Keratinocyte (primary cell): ENCODE results near the gene RHOF. TPM values are rescaled to one million over a fixed set of nuclear protein-coding genes. Genes with fewer than 3 reads are reported as not detected.

Source experiments
- DNase-seq: peaks from one replicate; pipeline ENCODE4 v3.0.0-alpha.2; 2011; ENCODE audit warnings: low read depth, missing footprints, low spot score
- FAIRE-seq: peaks from 2 replicates; lab custom pipeline; 2011; peaks lifted over from hg19 to GRCh38; lab: Jason Lieb, UNC
- H2AFZ ChIP-seq: 2 replicates; pipeline ENCODE4 v1.6.0; 2012; ENCODE audit warnings: low read length, control low read depth, inconsistent platforms; ENCODE audit not compliant: control insufficient read depth
- H3K27ac ChIP-seq: 2 replicates; pipeline ENCODE4 v1.5.1; 2011; ENCODE audit warnings: low read length; ENCODE audit not compliant: control insufficient read depth, insufficient read depth
- H3K27me3 ChIP-seq: 3 replicates; pipeline ENCODE4 v1.6.0; 2011; ENCODE audit warnings: low read length; ENCODE audit not compliant: control insufficient read depth, insufficient read depth; ENCODE audit errors: extremely low read depth
- H3K36me3 ChIP-seq, 2 experiments: 2 replicates in 1 of 2; 3 replicates in 1 of 2; pipeline ENCODE4 v1.5.1; 2011; ENCODE audit warnings: low read length in 2 of 2, mild to moderate bottlenecking in 1 of 2; ENCODE audit not compliant: control insufficient read depth in 2 of 2, insufficient read depth in 2 of 2; ENCODE audit errors: extremely low read depth in 1 of 2
- H3K4me1 ChIP-seq: 3 replicates; pipeline ENCODE4 v1.5.1; 2011; ENCODE audit warnings: low read length; ENCODE audit not compliant: control insufficient read depth, insufficient read depth; ENCODE audit errors: extremely low read depth
- H3K4me2 ChIP-seq: 3 replicates; pipeline ENCODE4 v1.6.0; 2011; ENCODE audit warnings: low read depth, low read length; ENCODE audit not compliant: control insufficient read depth, insufficient read depth; ENCODE audit errors: extremely low read depth
- H3K4me3 ChIP-seq, 3 experiments: fragments of 200-600 bp in 1 of 3; sonication (generic) in 1 of 3; 2 replicates in 2 of 3; 3 replicates in 1 of 3; pipeline ENCODE4 v1.5.1; 2011 to 2016; ENCODE audit warnings: low read length in 3 of 3, mild to moderate bottlenecking in 3 of 3, control low read depth in 2 of 3, inconsistent platforms in 1 of 3, low read depth in 1 of 3, mixed read lengths in 1 of 3, mixed run types in 1 of 3, moderate library complexity in 1 of 3; ENCODE audit not compliant: control insufficient read depth in 2 of 3, insufficient read depth in 2 of 3; ENCODE audit errors: extremely low read depth in 1 of 3
- H3K79me2 ChIP-seq: 2 replicates; pipeline ENCODE4 v1.6.0; 2012; ENCODE audit warnings: low read length; ENCODE audit not compliant: control insufficient read depth, insufficient read depth
- H3K9ac ChIP-seq: 3 replicates; pipeline ENCODE4 v1.6.0; 2011; ENCODE audit warnings: low read length; ENCODE audit not compliant: control insufficient read depth, insufficient read depth; ENCODE audit errors: extremely low read depth
- H3K9me1 ChIP-seq: 3 replicates; pipeline ENCODE4 v1.6.0; 2011; ENCODE audit warnings: low read length; ENCODE audit not compliant: control insufficient read depth, insufficient read depth; ENCODE audit errors: extremely low read depth
- H3K9me3 ChIP-seq: 2 replicates; pipeline ENCODE4 v1.5.1; 2012; ENCODE audit warnings: low read depth, low read length; ENCODE audit not compliant: control insufficient read depth
- H4K20me1 ChIP-seq: 3 replicates; pipeline ENCODE4 v1.6.0; 2011; ENCODE audit warnings: low read length; ENCODE audit not compliant: control insufficient read depth, insufficient read depth; ENCODE audit errors: extremely low read depth
- CTCF ChIP-seq, 3 experiments: IDR thresholded peaks in 1 of 3; conservative IDR thresholded peaks in 1 of 3; optimal IDR thresholded peaks in 1 of 3; 2 replicates in 2 of 3; 3 replicates in 1 of 3; pipeline versions ENCODE3 to v1.5.1; 2011; ENCODE audit warnings: low read length in 3 of 3, mild to moderate bottlenecking in 3 of 3, moderate library complexity in 2 of 3, control low read depth in 1 of 3, inconsistent platforms in 1 of 3; ENCODE audit not compliant: insufficient read depth in 2 of 3; ENCODE audit errors: extremely low read depth in 1 of 3
- EZH2 ChIP-seq: IDR thresholded peaks from one replicate; pipeline ENCODE4 v1.6.1; 2012; ENCODE audit warnings: inconsistent platforms, mild to moderate bottlenecking, low read length, moderate library complexity
- dilution Hi-C: fragments of 300-500 bp; cut with MboI; formaldehyde crosslinking; loops from one replicate; pipeline ENCODE4 v1.7.0; 2020; ENCODE audit warnings: low sequenced_read_pairs; ENCODE audit not compliant: extremely low pct_ligation_motif_present
- polyA plus RNA-seq, 5 experiments: library from polyadenylated mRNA; depleted of rRNA in 3 of 5; stranded (reverse) in 3 of 5; stranded (forward) in 1 of 5; unstranded in 1 of 5; fragments of >200 nt; gene quantifications; 1 replicate in 1 of 5; 2 replicates in 3 of 5; 3 replicates in 1 of 5; pipeline versions ENCODE4 v1.2.1 to v1.2.3, GENCODE V29; 2011 to 2012; ENCODE audit warnings: missing spikeins in 2 of 5, low read depth in 1 of 5, low replicate concordance in 1 of 5

RHOF gene
- polyA plus RNA-seq, 1 donor (not counting 4 experiments of a cell fraction or from before 2014, with no cell fraction given) = 2.8 TPM

- no peaks in the 10 kb centered on the region for H3K9me3 ChIP-seq
- H3K4me3 ChIP-seq = peak overlapping the region in 1 of 3 experiments; percentile 60
- H3K79me2 ChIP-seq = peaks cover 5% of the 10 kb centered on the region
Measured at GRCh38 chr12:121795034-121795968, 1.8 kb upstream of the RHOF start.

GRCh38 chr12:121794534-121795033, 1.1 kb upstream of the RHOF start:
- FAIRE-seq (no peak), DNase-seq (no peak)
- Histone ChIP-seq H3K9ac (peak overlapping the region; percentile 56), H4K20me1 (no peaks in the 10 kb centered on the region), H3K4me2 (peak overlapping the region; percentile 88), H3K9me1 (no peaks in the 10 kb centered on the region), H3K4me3 (peak overlapping the region in 1 of 3 experiments; percentile 60), H3K27me3 (no peaks in the 10 kb centered on the region), H3K36me3 (peaks cover 5 to 6% of the 10 kb centered on the region in 2 experiments), H3K4me1 (peaks cover 47% of the 10 kb centered on the region), H3K9me3 (no peaks in the 10 kb centered on the region), H3K27ac (peak overlapping the region; percentile 57), H2AFZ (peak overlapping the region; percentile 32), H3K79me2 (peaks cover 5% of the 10 kb centered on the region)
- dilution Hi-C loops = no loop called here
- TF ChIP-seq CTCF (optimal IDR thresholded peaks at IDR 0.05 in 1 of 3, IDR thresholded peaks at IDR 0.05 in 1 of 3, conservative IDR thresholded peaks at IDR 0.05 in 1 of 3; ENCODE audit: extremely low read depth in 1 of 3, insufficient read depth in 2 of 3, low read length in 3 of 3) (no peak), EZH2 (no peak)

More at GRCh38 chr12:121795034-121795968, 1.8 kb upstream of the RHOF start:
- Histone ChIP-seq H3K27ac (peak overlapping the region; percentile 57), H2AFZ (no peak overlapping the region), H3K36me3 (peaks cover 5 to 6% of the 10 kb centered on the region in 2 experiments), H4K20me1 (no peaks in the 10 kb centered on the region), H3K4me2 (peak overlapping the region; percentile 88), H3K4me1 (peaks cover 47% of the 10 kb centered on the region), H3K9me1 (no peaks in the 10 kb centered on the region), H3K9ac (peak overlapping the region; percentile 56), H3K27me3 (no peaks in the 10 kb centered on the region)
- dilution Hi-C loops = no loop called here
- DNase-seq (no peak), FAIRE-seq (peak; percentile 41)
- TF ChIP-seq EZH2 (no peak), CTCF (optimal IDR thresholded peaks at IDR 0.05 in 1 of 3, IDR thresholded peaks at IDR 0.05 in 1 of 3, conservative IDR thresholded peaks at IDR 0.05 in 1 of 3; ENCODE audit: extremely low read depth in 1 of 3, insufficient read depth in 2 of 3, low read length in 3 of 3) (peak in 2 of 3 experiments; percentile 97 to 98)
